Mucosa of stomach (tissue), 1 donor: ENCODE measurements around the gene VAC14.

Experiments
- H3K27me3 ChIP-seq: one replicate; pipeline ENCODE4 v1.7.0; 2013; ENCODE audit warnings: mild to moderate bottlenecking, low read length; ENCODE audit not compliant: control insufficient read depth, insufficient read depth
- H3K36me3 ChIP-seq: one replicate; pipeline ENCODE4 v1.7.0; 2013; ENCODE audit warnings: low read length; ENCODE audit not compliant: control insufficient read depth, insufficient read depth
- H3K4me1 ChIP-seq: one replicate; pipeline ENCODE4 v1.7.0; 2013; ENCODE audit warnings: mild to moderate bottlenecking, low read length; ENCODE audit not compliant: control insufficient read depth, insufficient read depth
- H3K4me3 ChIP-seq: one replicate; pipeline ENCODE4 v1.7.0; 2013; ENCODE audit warnings: low read length
- H3K9ac ChIP-seq: one replicate; pipeline ENCODE4 v1.7.0; 2013; ENCODE audit warnings: mild to moderate bottlenecking, low read length, moderate library complexity
- H3K9me3 ChIP-seq: one replicate; pipeline ENCODE4 v1.7.0; 2013; ENCODE audit warnings: mild to moderate bottlenecking, low read length, moderate library complexity; ENCODE audit not compliant: control insufficient read depth
- donor health status: Pancreatic carcinoma.

VAC14 gene

DNA sequence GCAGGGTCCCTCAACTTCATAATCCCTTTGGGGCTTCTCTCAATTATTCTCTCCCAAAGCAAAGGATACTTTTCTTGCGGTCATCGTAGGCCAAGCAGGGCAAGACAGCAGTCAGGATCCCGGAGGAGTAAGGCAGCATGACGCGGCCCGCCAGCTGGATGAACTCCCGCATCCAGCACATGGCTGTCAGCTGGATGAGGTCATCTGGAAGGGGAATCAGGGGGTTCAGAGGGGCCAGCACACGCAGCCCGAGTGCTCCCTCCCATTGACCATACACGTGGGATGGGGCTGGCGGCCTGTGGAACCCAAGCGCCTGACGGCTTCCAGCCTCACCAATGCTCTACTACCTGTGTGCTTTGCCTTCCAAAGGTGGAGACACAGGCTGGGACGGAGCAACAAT lies 19.2 kb downstream of the VAC14 start:
- no peaks in the 10 kb centered on the region for H3K4me1 ChIP-seq
- no peak overlapping the region for H3K4me3 ChIP-seq
- peaks cover 26% of the 10 kb centered on the region for H3K36me3 ChIP-seq
- no peak overlapping the region for H3K9ac ChIP-seq
- H3K9me3 ChIP-seq, result no peaks in the 10 kb centered on the region
- H3K27me3 ChIP-seq, result no peaks in the 10 kb centered on the region

DNA sequence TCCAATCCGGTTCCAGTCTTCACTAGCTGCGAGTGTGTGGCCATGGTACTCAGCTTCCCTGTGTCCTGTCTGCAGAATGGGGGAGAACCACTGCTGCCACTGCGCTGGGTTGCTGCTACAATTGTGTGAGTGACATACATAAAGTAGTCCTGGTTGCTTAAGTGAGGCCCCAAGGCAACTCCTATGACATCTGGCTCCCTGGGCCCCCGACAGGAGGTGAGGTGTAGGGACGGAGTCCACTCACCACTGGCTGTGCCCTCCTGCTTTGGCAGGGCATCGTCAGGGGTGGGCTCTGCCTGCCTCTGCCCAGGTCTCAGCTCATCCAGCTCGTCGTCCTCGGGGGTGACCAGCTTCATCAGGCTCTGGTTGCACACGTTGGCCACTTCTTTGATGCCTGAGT lies 20.4 kb downstream of the VAC14 start:
- Histone ChIP-seq H3K4me1 (no peaks in the 10 kb centered on the region), H3K9ac (no peak overlapping the region), H3K27me3 (no peaks in the 10 kb centered on the region), H3K36me3 (peaks cover 24% of the 10 kb centered on the region), H3K4me3 (no peak overlapping the region), H3K9me3 (no peaks in the 10 kb centered on the region)

DNA sequence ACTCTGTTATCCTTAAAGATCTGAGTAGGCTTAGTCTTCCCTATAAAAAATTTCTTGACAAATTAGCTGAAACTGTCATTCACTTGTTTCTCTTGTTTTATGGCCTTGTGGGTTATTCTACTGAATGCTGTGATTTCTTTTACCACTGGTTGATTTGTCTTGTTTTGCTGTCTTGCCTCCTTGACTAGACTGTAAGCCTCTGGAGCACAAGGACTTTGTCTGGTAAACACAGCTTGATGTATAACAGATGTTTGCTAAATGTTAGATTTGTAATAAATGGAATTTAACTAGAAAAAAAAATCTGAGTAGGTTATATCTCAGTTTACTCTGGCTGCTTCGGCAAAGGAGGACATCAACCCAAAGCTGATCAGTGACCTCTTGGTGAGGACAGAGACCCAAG lies 21.6 kb downstream of the VAC14 start:
- H3K4me1 ChIP-seq, result no peaks in the 10 kb centered on the region
- no peaks in the 10 kb centered on the region for H3K27me3 ChIP-seq
- no peak overlapping the region for H3K4me3 ChIP-seq
- H3K36me3 ChIP-seq, result peaks cover 23% of the 10 kb centered on the region
- H3K9me3 ChIP-seq, result no peaks in the 10 kb centered on the region
- H3K9ac ChIP-seq, result no peak overlapping the region

DNA sequence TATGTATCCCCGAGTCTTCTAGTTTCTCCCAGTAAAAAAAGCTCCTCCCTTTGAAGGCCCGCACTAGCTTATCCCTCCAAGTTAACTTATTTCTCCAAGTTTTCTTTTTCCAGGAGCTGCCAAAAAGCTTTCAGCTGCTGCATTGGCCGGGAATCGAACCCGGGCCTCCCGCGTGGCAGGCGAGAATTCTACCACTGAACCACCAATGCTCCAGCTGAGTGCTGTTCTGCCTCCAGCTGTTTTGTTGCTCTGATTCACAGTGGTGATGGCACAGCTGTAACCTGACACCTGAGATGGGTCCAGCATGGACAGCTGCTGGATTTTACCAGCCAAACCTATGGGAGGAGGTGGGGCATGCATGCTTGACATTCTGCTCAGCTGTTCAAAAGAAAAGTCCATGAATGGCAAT lies 22.1 kb downstream of the VAC14 start:
- H3K4me3 ChIP-seq, result no peak overlapping the region
- peaks cover 23% of the 10 kb centered on the region for H3K36me3 ChIP-seq

DNA sequence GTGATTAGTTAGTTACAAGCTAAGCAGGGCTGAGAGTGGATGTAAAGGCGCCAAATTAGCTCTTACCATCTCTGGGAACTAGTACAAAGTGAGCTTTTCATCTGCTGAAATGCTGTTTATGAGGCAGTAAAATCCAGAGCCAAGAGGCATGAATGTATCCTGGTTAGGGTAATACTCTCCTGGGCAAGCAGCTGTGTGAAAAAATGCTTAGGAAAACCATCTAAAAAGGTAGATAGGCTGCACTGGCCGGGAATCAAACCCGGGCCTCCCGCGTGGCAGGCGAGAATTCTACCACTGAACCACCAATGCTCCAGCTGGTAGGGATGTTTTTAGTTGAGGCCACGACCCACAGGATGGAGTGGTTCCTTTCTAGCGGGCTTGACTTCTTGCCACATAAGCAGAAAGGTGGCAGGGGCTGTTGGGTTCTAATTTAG lies 23.0 kb downstream of the VAC14 start:
- H3K9me3 ChIP-seq, result no peaks in the 10 kb centered on the region
- no peak overlapping the region for H3K9ac ChIP-seq
- H3K27me3 ChIP-seq, result no peaks in the 10 kb centered on the region
- H3K4me3 ChIP-seq, result no peak overlapping the region
- H3K4me1 ChIP-seq, result no peaks in the 10 kb centered on the region
- H3K36me3 ChIP-seq, result peaks cover 23% of the 10 kb centered on the region

More for the DNA sequence above, 22.1 kb downstream of the VAC14 start:
- Histone ChIP-seq H3K27me3 (no peaks in the 10 kb centered on the region), H3K9me3 (no peaks in the 10 kb centered on the region), H3K9ac (no peak overlapping the region), H3K4me1 (no peaks in the 10 kb centered on the region)

DNA sequence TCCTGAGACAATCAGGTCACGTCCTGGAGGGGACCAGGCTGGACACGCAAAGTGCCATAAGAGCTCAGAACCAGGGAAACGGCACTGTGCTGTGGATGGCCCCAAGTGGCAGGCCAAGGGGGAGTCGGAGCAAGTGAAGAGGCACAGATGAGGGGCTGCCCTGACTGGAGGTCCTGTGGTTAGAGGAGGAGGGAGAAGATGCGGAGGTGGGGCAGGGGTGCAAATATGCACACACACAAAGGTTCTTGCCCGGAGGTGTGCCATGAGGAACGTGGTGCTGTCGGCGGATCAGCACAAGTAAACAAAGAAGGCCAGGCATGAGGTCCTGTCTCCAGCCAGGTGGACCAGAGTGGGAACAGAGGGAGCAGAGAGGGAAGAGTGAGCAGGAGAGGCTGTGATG lies 23.5 kb downstream of the VAC14 start:
- H3K27me3 ChIP-seq, result no peaks in the 10 kb centered on the region
- H3K36me3 ChIP-seq, result peaks cover 20% of the 10 kb centered on the region
- no peak overlapping the region for H3K9ac ChIP-seq
- no peak overlapping the region for H3K4me3 ChIP-seq
- H3K9me3 ChIP-seq, result no peaks in the 10 kb centered on the region
- no peaks in the 10 kb centered on the region for H3K4me1 ChIP-seq

DNA sequence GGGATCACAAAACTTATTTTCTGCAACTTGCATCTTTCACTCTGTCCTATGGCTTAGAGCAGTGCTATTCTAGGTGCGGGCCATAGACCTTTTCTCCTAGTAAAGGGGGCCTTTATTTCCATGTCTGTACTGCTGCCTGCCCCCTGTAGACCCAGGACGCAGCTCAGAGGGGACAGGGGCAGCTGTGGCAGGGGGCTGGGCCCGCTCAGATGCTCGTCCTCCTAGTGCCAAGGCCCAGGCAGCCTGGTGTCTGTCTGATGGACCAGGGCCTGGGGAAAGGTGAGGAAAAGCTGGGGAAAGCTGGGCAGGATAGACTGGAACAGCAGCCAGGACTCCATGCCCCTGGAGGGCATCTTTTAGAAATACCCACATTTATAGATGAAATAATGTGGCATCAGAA lies 25.6 kb downstream of the VAC14 start:
- Histone ChIP-seq H3K27me3 (no peaks in the 10 kb centered on the region), H3K36me3 (peaks cover 5% of the 10 kb centered on the region)

DNA sequence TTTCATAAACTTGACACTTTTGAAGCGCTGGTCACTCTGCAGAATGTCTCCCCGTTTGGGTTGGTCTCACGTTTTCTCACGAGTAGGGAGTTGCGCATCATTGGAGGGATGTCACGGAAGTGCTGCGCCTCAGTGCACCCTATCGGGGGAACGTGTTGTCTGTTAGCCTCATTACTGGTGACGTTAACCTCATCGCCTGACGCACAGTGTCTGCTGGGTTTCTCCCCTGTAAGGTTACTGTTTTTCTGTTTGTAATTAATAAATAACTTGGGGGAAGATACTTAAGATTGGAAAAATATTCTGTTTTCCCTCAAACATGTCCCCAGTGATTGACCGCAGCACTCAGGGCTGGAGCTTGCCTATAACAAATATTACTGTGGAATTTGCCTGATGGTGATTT lies 26.7 kb downstream of the VAC14 start:
- Histone ChIP-seq H3K9me3 (no peaks in the 10 kb centered on the region), H3K4me3 (no peak overlapping the region), H3K36me3 (no peaks in the 10 kb centered on the region), H3K4me1 (no peaks in the 10 kb centered on the region), H3K9ac (no peak overlapping the region), H3K27me3 (no peaks in the 10 kb centered on the region)

More for the DNA sequence above, 25.6 kb downstream of the VAC14 start:
- no peak overlapping the region for H3K4me3 ChIP-seq
- H3K4me1 ChIP-seq, result no peaks in the 10 kb centered on the region
- no peak overlapping the region for H3K9ac ChIP-seq
- H3K9me3 ChIP-seq, result no peaks in the 10 kb centered on the region

DNA sequence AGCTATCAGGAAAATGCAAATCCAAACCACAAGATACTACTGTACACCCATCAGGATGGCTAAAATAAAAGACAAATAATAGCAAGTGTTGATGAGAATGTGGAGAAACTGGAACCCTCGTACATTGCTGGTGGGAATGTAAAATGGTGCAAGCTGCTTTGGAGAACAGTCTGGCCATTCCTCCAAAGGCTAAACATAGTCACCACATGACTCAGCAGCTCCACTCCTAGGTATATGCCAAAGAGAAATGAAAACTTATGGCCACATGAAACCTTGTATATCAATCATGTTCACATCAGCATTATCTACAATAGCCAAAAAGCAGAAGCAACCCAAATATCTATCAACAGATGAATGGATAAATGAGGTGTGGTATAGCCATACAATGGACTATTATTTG lies 28.5 kb downstream of the VAC14 start:
- peaks cover 5% of the 10 kb centered on the region for H3K4me1 ChIP-seq
- no peaks in the 10 kb centered on the region for H3K36me3 ChIP-seq
- no peaks in the 10 kb centered on the region for H3K9me3 ChIP-seq
- no peak overlapping the region for H3K9ac ChIP-seq
- no peaks in the 10 kb centered on the region for H3K27me3 ChIP-seq
- H3K4me3 ChIP-seq, result no peak overlapping the region

DNA sequence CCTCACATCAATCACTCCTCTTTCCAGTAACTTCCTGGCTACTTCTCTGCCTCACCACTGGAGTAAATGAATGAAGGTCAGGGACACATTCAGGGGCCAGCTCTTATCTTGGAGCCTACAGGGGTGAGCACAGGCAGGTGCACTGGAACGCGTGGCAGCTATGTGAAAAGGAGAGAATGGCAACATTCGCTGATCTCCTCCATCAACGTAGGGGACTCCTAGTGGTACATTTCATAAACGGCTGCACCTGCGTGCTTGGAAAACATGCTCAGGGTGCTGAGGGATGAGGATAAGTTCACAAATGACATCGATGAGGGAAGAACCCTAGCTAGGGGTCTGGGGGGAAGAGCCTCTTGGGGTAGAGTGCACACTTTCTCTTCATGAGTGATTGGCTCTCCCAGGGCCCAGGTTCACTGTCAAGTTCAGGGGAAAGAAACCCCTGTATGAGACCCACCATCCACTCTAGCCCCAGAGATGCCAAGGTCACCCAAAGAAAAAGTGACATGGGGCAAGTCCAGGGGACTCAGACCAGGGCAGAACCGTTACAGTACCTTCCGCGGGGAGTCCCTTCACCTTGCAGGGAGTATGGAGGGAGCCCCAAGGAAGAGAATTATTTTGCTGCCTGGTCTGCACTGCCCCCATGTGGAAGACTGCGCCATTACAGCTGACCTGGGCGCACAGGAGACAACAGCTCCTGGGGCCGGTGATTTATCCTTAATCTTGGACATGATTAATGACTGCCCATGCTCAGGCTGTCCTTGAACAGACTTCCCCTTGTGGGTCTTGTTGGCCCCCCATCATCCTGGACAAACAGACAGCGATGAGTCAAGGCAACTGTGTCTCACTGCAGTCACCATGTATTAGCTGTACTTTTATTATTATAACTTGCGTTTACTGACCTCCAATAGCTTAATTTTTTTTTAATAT lies 30.1 kb downstream of the VAC14 start:
- Histone ChIP-seq H3K4me3 (no peak overlapping the region), H3K9me3 (no peaks in the 10 kb centered on the region), H3K4me1 (peaks cover 5% of the 10 kb centered on the region), H3K27me3 (no peaks in the 10 kb centered on the region), H3K36me3 (no peaks in the 10 kb centered on the region), H3K9ac (no peak overlapping the region)

DNA sequence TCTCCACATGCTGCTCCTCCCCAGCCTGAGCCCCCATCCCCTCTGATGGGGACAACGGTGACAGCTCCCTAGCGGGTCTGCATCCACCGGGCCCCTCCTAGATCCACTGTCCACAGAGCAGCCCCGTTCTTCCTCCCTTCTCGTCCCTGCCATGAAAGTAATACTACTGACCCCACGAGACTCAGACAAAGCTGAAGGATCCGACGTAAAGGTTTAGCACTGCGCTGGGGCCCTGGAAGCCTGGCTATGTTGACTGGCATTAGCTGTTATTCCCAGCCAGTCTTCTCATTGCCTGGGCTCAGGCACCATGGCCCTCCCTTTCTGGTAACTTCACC lies 30.7 kb downstream of the VAC14 start:
- Histone ChIP-seq H3K4me1 (peaks cover 5% of the 10 kb centered on the region), H3K36me3 (no peaks in the 10 kb centered on the region), H3K4me3 (no peak overlapping the region), H3K27me3 (no peaks in the 10 kb centered on the region), H3K9ac (no peak overlapping the region), H3K9me3 (no peaks in the 10 kb centered on the region)

DNA sequence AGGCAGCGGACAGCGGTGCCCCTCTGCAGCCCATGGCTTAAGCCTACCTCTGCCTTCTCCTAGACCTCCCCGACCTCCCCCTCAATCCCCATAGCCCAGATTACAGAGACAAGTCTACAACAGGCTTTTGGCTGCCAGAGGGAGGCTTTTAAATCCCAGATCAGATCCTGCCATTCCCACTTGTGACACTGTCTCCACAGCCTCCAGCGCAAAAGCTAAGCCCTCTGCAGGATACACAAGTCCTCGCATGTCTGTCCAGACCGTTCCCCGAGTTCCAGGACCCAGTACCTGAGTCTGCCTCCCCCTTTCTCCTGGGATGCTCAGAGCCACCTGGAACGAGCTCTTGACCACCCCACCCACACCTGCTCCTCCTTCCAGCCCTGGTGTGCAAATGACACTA lies 31.2 kb downstream of the VAC14 start:
- H3K27me3 ChIP-seq, result no peaks in the 10 kb centered on the region
- H3K9ac ChIP-seq, result no peak overlapping the region
- no peaks in the 10 kb centered on the region for H3K36me3 ChIP-seq

More for the DNA sequence above, 31.2 kb downstream of the VAC14 start:
- Histone ChIP-seq H3K9me3 (no peaks in the 10 kb centered on the region), H3K4me3 (no peak overlapping the region), H3K4me1 (peaks cover 5% of the 10 kb centered on the region)
